ENCODE measurements around the gene AHDC1.

Gene AHDC1

GRCh38 chr1:27615346-27616192 is 11.6 kb upstream of the AHDC1 start:
- DNase-seq (ENCODE audit: low read depth in 2 of 2) = no peak

- no peak for DNase-seq (ENCODE audit: low read depth in 2 of 2)
These were observed 10.8 kb upstream of the AHDC1 start for GRCh38 chr1:27614625-27615344.

- DNase-seq (ENCODE audit: low read depth in 2 of 2) = no peak
These were observed 10.2 kb upstream of the AHDC1 start for GRCh38 chr1:27614043-27614624.

- DNase-seq (ENCODE audit: low read depth in 2 of 2) = no peak
These were observed 8.8 kb upstream of the AHDC1 start for GRCh38 chr1:27612718-27613117.

- DNase-seq (ENCODE audit: low read depth in 2 of 2) = no peak
These were observed 7.5 kb upstream of the AHDC1 start for GRCh38 chr1:27611450-27611849.

- DNase-seq (ENCODE audit: low read depth in 2 of 2) = no peak
These were observed 5.8 kb upstream of the AHDC1 start for GRCh38 chr1:27609618-27610240.

- no peak for DNase-seq (ENCODE audit: low read depth in 2 of 2)
These were observed 5.2 kb upstream of the AHDC1 start for GRCh38 chr1:27609210-27609555.

GRCh38 chr1:27607239-27607804 is 3.4 kb upstream of the AHDC1 start:
- no peak for DNase-seq (ENCODE audit: low read depth in 2 of 2)

- no peak for DNase-seq (ENCODE audit: low read depth in 2 of 2)
These were observed 2.8 kb upstream of the AHDC1 start for GRCh38 chr1:27606708-27607238.

GRCh38 chr1:27605796-27606707 is 2.1 kb upstream of the AHDC1 start:
- peak; percentile 48 to 51 for DNase-seq (ENCODE audit: low read depth in 2 of 2)

- no peak for DNase-seq (ENCODE audit: low read depth in 2 of 2)
These were observed 1.4 kb upstream of the AHDC1 start for GRCh38 chr1:27605300-27605766.

- DNase-seq (ENCODE audit: low read depth in 2 of 2) = no peak
These were observed 795 bp upstream of the AHDC1 start for GRCh38 chr1:27604579-27605299.

GRCh38 chr1:27603309-27603680 is 649 bp downstream of the AHDC1 start:
- peak in 1 of 2 donors; percentile 27 for DNase-seq (ENCODE audit: low read depth in 2 of 2)

GRCh38 chr1:27602462-27603308 is 1.3 kb downstream of the AHDC1 start:
- DNase-seq (ENCODE audit: low read depth in 2 of 2) = no peak

- no peak for DNase-seq (ENCODE audit: low read depth in 2 of 2)
These were observed 2.0 kb downstream of the AHDC1 start for GRCh38 chr1:27601771-27602461.

GRCh38 chr1:27601321-27601770 is 2.6 kb downstream of the AHDC1 start:
- DNase-seq (ENCODE audit: low read depth in 2 of 2) = no peak

GRCh38 chr1:27600498-27601175 is 3.3 kb downstream of the AHDC1 start:
- DNase-seq (ENCODE audit: low read depth in 2 of 2) = no peak

All from stimulated activated CD4-positive, alpha-beta T cell treated with anti-CD3 and anti-CD28 coated beads, Interleukin-1b, Interleukin-23, amount 100 ng/mL, for 4 hours (primary cell).